HEK293 (cell line): ENCODE measurements around the gene EBF3.

Source experiments
- BCL11A ChIP-seq: fragments of 450-650 bp; formaldehyde crosslinking; IDR thresholded peaks from 2 replicates; pipeline ENCODE4 v1.5.1; 2016; ENCODE audit warnings: low read depth, missing biosample characterization, missing genetic modification characterization
- KLF1 ChIP-seq: fragments of 450-650 bp; formaldehyde crosslinking; IDR thresholded peaks from 2 replicates; pipeline ENCODE4 v1.5.1; 2016; ENCODE audit warnings: missing biosample characterization, missing genetic modification characterization
- SP2 ChIP-seq: fragments of 450-650 bp; formaldehyde crosslinking; IDR thresholded peaks from 2 replicates; pipeline ENCODE4 v1.5.1; 2016; ENCODE audit warnings: missing biosample characterization, missing genetic modification characterization
- SP3 ChIP-seq: fragments of 450-650 bp; formaldehyde crosslinking; IDR thresholded peaks from 2 replicates; pipeline ENCODE4 v1.5.1; 2016; ENCODE audit warnings: missing biosample characterization, missing genetic modification characterization
- SP7 ChIP-seq: fragments of 450-650 bp; formaldehyde crosslinking; IDR thresholded peaks from 2 replicates; pipeline ENCODE4 v1.5.1; 2016; ENCODE audit warnings: missing biosample characterization, missing genetic modification characterization
- TRIM28 ChIP-seq: IDR thresholded peaks from 2 replicates; pipeline ENCODE4 v1.6.1; 2011; ENCODE audit warnings: low read length, control low read depth, borderline replicate concordance
- ZBTB8A ChIP-seq: fragments of 450-650 bp; formaldehyde crosslinking; IDR thresholded peaks from 2 replicates; pipeline ENCODE4 v1.5.1; 2016; ENCODE audit warnings: missing biosample characterization, missing genetic modification characterization
- ZEB2 ChIP-seq: fragments of 450-650 bp; formaldehyde crosslinking; IDR thresholded peaks from 2 replicates; pipeline ENCODE4 v1.5.1; 2016; ENCODE audit warnings: missing biosample characterization, missing genetic modification characterization
- ZNF112 ChIP-seq: fragments of 450-650 bp; formaldehyde crosslinking; IDR thresholded peaks from 2 replicates; pipeline ENCODE4 v1.5.0; 2017; ENCODE audit warnings: missing biosample characterization, missing genetic modification characterization
- ZNF19 ChIP-seq: fragments of 450-650 bp; formaldehyde crosslinking; IDR thresholded peaks from 2 replicates; pipeline ENCODE4; 2016; ENCODE audit warnings: missing biosample characterization, missing genetic modification characterization, low read depth
- ZNF211 ChIP-seq: fragments of 450-650 bp; formaldehyde crosslinking; IDR thresholded peaks from 2 replicates; pipeline ENCODE4 v1.5.1; 2016; ENCODE audit warnings: low read depth, missing biosample characterization, missing genetic modification characterization
- ZNF248 ChIP-seq: fragments of 450-650 bp; formaldehyde crosslinking; IDR thresholded peaks from 2 replicates; pipeline ENCODE4 v1.5.1; 2017; ENCODE audit warnings: missing biosample characterization, missing genetic modification characterization
- ZNF266 ChIP-seq: fragments of 450-650 bp; formaldehyde crosslinking; IDR thresholded peaks from 2 replicates; pipeline ENCODE4 v1.5.1; 2016; ENCODE audit warnings: missing biosample characterization, missing genetic modification characterization, low read depth
- ZNF274 ChIP-seq, 2 experiments: fragments of 200-500 bp in 1 of 2; fragments of 450-650 bp in 1 of 2; sonication (Bioruptor generic) in 1 of 2; formaldehyde crosslinking in 1 of 2; IDR thresholded peaks; 2 replicates each; pipeline versions ENCODE4 v1.5.1 to v1.6.1; 2014 to 2016; ENCODE audit warnings: borderline replicate concordance in 1 of 2, inconsistent platforms in 1 of 2, low read length in 1 of 2, missing biosample characterization in 1 of 2, missing genetic modification characterization in 1 of 2
- ZNF394 ChIP-seq: fragments of 450-650 bp; formaldehyde crosslinking; IDR thresholded peaks from 2 replicates; pipeline ENCODE4 v1.5.1; 2016; ENCODE audit warnings: missing biosample characterization, missing genetic modification characterization, mild to moderate bottlenecking, moderate library complexity, borderline replicate concordance
- ZNF426 ChIP-seq: fragments of 450-650 bp; formaldehyde crosslinking; IDR thresholded peaks from 2 replicates; pipeline ENCODE4 v1.5.1; 2017; ENCODE audit warnings: missing biosample characterization, missing genetic modification characterization, mild to moderate bottlenecking, inconsistent platforms, moderate library complexity
- ZNF529 ChIP-seq: fragments of 450-650 bp; formaldehyde crosslinking; IDR thresholded peaks from 2 replicates; pipeline ENCODE4 v1.5.1; 2017; ENCODE audit warnings: missing genetic modification characterization, missing biosample characterization; ENCODE audit not compliant: insufficient replicate concordance
- ZNF555 ChIP-seq: fragments of 450-650 bp; formaldehyde crosslinking; conservative IDR thresholded peaks from 2 replicates; pipeline ENCODE4 v1.5.1; 2017; ENCODE audit warnings: missing biosample characterization, mild to moderate bottlenecking, missing genetic modification characterization, inconsistent platforms
- ZNF600 ChIP-seq: fragments of 450-650 bp; formaldehyde crosslinking; IDR thresholded peaks from 2 replicates; pipeline ENCODE4 v1.5.1; 2016; ENCODE audit warnings: missing biosample characterization, missing genetic modification characterization
- ZNF610 ChIP-seq: fragments of 450-650 bp; formaldehyde crosslinking; IDR thresholded peaks from 2 replicates; pipeline ENCODE4 v1.5.1; 2016; ENCODE audit warnings: missing biosample characterization, missing genetic modification characterization, borderline replicate concordance
- ZSCAN23 ChIP-seq: fragments of 450-650 bp; formaldehyde crosslinking; IDR thresholded peaks from 2 replicates; pipeline ENCODE4 v1.5.1; 2016; ENCODE audit warnings: missing biosample characterization, missing genetic modification characterization
- TF ChIP-seq, protein P1 (sequence below): sonication (generic); formaldehyde crosslinking; IDR thresholded peaks from 2 replicates; pipeline ENCODE4 v1.8.1; 2022; ENCODE audit warnings: mild to moderate bottlenecking, moderate library complexity, missing genetic modification reagents
- TF ChIP-seq, protein P2 (sequence below): fragments of 450-650 bp; formaldehyde crosslinking; IDR thresholded peaks from 2 replicates; pipeline ENCODE4 v1.5.1; 2016; ENCODE audit warnings: missing biosample characterization, missing genetic modification characterization, low read depth
- TF ChIP-seq, protein P3 (sequence below): fragments of 450-650 bp; formaldehyde crosslinking; IDR thresholded peaks from 2 replicates; pipeline ENCODE4 v1.5.1; 2016; ENCODE audit warnings: missing biosample characterization, missing genetic modification characterization
- TF ChIP-seq, protein P4 (sequence below): fragments of 450-650 bp; formaldehyde crosslinking; IDR thresholded peaks from 2 replicates; pipeline ENCODE4 v1.5.1; 2016; ENCODE audit warnings: missing biosample characterization, missing genetic modification characterization
- TF ChIP-seq, protein P5 (sequence below): fragments of 450-650 bp; formaldehyde crosslinking; IDR thresholded peaks from 2 replicates; pipeline ENCODE4 v1.5.1; 2016; ENCODE audit warnings: missing biosample characterization, missing genetic modification characterization
- TF ChIP-seq, protein P6 (sequence below): fragments of 450-650 bp; IDR thresholded peaks from 2 replicates; pipeline ENCODE4 v1.5.1; 2018; ENCODE audit warnings: missing biosample characterization, mild to moderate bottlenecking, missing genetic modification characterization
- TF ChIP-seq, protein P7 (sequence below): fragments of 450-650 bp; formaldehyde crosslinking; IDR thresholded peaks from 2 replicates; pipeline ENCODE4 v1.5.1; 2016; ENCODE audit warnings: missing biosample characterization, missing genetic modification characterization

EBF3 gene

DNA sequence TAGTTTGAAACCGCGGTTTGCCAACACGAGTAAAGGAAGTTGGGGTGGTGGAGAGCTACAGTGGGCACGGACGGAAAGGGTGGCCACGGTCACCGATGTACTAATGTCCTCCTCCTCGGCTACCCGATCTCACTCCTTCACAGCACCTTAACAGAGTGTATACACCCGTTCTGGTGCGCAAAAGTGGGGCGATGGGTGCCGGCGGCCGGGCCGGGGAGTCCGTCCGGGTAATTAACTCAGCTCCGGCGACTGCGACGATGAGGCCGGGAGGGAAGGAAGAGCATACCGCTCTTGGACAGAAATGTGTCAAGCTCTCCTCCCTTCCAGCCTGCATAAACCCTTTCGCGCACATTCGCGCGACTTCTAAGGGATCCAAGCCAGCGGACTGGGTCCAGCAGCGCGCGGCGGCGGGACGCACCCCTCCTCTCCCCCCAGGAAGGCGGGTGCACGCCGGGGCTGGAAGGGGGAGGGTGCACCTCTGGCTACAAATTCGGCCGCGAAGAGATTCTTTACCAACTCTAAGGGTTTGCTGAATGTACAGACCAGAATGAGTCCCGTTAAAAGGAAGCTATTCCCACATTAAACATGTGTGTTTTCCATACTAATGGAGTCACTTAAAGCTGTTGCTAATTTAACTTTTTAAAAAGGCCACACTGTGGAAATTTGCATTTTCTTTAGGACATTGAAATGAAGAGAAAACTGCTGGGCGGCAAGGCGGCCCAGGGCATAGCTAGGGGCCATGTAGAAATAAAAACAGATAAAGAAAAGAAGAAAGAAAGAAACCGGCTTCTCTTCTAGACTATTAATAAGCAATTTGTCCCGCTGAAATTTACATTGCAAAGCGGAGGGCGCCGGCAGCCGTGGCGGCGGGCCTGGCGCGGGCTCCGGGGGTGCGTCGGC lies 6.6 kb upstream of the EBF3 start (continued):
- TF ChIP-seq ZNF394 (tag by site-specific recombination) (no peak), SP3 (peak; percentile 60), ZNF555 (tag by site-specific recombination) (no peak), ZNF426 (tag by site-specific recombination) (no peak), SP2 (tag by site-specific recombination) (peak; percentile 66), ZBTB8A (tag by site-specific recombination) (peak; percentile 40; the same call in 1 of the 2 replicates), SP7 (tag by site-specific recombination) (peak; percentile 12; the same call in 1 of the 2 replicates), BCL11A (tag by site-specific recombination) (no peak), ZNF112 (tag by site-specific recombination) (no peak), ZNF19 (tag by site-specific recombination) (no peak), ZNF529 (tag by site-specific recombination) (no peak), ZSCAN23 (no peak), ZEB2 (tag by site-specific recombination) (no peak), ZNF248 (tag by site-specific recombination) (no peak), KLF1 (tag by site-specific recombination) (no peak), ZNF274 (IDR thresholded peaks at IDR 0.05; ENCODE audit: low read length) (no peak), ZNF274 (tag by site-specific recombination; IDR thresholded peaks at IDR 0.05; ENCODE audit: borderline replicate concordance) (no peak), TRIM28 (no peak), ZNF266 (tag by site-specific recombination) (no peak), ZNF211 (tag by site-specific recombination) (no peak), ZNF600 (tag by site-specific recombination) (peak; percentile 83), ZNF610 (tag by site-specific recombination) (no peak)
- TF ChIP-seq, protein P1, sequence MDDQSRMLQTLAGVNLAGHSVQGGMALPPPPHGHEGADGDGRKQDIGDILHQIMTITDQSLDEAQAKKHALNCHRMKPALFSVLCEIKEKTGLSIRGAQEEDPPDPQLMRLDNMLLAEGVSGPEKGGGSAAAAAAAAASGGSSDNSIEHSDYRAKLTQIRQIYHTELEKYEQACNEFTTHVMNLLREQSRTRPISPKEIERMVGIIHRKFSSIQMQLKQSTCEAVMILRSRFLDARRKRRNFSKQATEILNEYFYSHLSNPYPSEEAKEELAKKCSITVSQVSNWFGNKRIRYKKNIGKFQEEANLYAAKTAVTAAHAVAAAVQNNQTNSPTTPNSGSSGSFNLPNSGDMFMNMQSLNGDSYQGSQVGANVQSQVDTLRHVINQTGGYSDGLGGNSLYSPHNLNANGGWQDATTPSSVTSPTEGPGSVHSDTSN (CRISPR knock-in tag): no peak
- TF ChIP-seq, protein P2, sequence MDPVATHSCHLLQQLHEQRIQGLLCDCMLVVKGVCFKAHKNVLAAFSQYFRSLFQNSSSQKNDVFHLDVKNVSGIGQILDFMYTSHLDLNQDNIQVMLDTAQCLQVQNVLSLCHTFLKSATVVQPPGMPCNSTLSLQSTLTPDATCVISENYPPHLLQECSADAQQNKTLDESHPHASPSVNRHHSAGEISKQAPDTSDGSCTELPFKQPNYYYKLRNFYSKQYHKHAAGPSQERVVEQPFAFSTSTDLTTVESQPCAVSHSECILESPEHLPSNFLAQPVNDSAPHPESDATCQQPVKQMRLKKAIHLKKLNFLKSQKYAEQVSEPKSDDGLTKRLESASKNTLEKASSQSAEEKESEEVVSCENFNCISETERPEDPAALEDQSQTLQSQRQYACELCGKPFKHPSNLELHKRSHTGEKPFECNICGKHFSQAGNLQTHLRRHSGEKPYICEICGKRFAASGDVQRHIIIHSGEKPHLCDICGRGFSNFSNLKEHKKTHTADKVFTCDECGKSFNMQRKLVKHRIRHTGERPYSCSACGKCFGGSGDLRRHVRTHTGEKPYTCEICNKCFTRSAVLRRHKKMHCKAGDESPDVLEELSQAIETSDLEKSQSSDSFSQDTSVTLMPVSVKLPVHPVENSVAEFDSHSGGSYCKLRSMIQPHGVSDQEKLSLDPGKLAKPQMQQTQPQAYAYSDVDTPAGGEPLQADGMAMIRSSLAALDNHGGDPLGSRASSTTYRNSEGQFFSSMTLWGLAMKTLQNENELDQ: no peak
- TF ChIP-seq, protein P3, sequence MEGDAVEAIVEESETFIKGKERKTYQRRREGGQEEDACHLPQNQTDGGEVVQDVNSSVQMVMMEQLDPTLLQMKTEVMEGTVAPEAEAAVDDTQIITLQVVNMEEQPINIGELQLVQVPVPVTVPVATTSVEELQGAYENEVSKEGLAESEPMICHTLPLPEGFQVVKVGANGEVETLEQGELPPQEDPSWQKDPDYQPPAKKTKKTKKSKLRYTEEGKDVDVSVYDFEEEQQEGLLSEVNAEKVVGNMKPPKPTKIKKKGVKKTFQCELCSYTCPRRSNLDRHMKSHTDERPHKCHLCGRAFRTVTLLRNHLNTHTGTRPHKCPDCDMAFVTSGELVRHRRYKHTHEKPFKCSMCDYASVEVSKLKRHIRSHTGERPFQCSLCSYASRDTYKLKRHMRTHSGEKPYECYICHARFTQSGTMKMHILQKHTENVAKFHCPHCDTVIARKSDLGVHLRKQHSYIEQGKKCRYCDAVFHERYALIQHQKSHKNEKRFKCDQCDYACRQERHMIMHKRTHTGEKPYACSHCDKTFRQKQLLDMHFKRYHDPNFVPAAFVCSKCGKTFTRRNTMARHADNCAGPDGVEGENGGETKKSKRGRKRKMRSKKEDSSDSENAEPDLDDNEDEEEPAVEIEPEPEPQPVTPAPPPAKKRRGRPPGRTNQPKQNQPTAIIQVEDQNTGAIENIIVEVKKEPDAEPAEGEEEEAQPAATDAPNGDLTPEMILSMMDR (tag by site-specific recombination): no peak
- TF ChIP-seq, protein P4, sequence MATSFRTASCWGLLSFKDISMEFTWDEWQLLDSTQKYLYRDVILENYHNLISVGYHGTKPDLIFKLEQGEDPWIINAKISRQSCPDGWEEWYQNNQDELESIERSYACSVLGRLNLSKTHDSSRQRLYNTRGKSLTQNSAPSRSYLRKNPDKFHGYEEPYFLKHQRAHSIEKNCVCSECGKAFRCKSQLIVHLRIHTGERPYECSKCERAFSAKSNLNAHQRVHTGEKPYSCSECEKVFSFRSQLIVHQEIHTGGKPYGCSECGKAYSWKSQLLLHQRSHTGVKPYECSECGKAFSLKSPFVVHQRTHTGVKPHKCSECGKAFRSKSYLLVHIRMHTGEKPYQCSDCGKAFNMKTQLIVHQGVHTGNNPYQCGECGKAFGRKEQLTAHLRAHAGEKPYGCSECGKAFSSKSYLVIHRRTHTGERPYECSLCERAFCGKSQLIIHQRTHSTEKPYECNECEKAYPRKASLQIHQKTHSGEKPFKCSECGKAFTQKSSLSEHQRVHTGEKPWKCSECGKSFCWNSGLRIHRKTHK (tag by site-specific recombination): no peak
- TF ChIP-seq, protein P5, sequence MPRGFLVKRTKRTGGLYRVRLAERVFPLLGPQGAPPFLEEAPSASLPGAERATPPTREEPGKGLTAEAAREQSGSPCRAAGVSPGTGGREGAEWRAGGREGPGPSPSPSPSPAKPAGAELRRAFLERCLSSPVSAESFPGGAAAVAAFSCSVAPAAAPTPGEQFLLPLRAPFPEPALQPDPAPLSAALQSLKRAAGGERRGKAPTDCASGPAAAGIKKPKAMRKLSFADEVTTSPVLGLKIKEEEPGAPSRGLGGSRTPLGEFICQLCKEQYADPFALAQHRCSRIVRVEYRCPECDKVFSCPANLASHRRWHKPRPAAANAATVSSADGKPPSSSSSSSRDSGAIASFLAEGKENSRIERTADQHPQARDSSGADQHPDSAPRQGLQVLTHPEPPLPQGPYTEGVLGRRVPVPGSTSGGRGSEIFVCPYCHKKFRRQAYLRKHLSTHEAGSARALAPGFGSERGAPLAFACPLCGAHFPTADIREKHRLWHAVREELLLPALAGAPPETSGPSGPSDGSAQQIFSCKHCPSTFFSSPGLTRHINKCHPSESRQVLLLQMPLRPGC (tag by site-specific recombination): no peak
- TF ChIP-seq, protein P6, sequence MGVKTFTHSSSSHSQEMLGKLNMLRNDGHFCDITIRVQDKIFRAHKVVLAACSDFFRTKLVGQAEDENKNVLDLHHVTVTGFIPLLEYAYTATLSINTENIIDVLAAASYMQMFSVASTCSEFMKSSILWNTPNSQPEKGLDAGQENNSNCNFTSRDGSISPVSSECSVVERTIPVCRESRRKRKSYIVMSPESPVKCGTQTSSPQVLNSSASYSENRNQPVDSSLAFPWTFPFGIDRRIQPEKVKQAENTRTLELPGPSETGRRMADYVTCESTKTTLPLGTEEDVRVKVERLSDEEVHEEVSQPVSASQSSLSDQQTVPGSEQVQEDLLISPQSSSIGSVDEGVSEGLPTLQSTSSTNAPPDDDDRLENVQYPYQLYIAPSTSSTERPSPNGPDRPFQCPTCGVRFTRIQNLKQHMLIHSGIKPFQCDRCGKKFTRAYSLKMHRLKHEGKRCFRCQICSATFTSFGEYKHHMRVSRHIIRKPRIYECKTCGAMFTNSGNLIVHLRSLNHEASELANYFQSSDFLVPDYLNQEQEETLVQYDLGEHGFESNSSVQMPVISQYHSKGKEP (tag by site-specific recombination): no peak
- TF ChIP-seq, protein P7, sequence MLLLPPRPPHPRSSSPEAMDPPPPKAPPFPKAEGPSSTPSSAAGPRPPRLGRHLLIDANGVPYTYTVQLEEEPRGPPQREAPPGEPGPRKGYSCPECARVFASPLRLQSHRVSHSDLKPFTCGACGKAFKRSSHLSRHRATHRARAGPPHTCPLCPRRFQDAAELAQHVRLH (tag by site-specific recombination): no peak
